HG03097 (cell line): ENCODE data around the gene ACTRT2.

Source experiments
- ATAC-seq: cut with Tn5 transposase; IDR thresholded peaks from one replicate; pipeline ENCODE4 v1.9.1; 2021; ENCODE audit not compliant: unreplicated experiment, low FRiP score

ACTRT2 gene

DNA sequence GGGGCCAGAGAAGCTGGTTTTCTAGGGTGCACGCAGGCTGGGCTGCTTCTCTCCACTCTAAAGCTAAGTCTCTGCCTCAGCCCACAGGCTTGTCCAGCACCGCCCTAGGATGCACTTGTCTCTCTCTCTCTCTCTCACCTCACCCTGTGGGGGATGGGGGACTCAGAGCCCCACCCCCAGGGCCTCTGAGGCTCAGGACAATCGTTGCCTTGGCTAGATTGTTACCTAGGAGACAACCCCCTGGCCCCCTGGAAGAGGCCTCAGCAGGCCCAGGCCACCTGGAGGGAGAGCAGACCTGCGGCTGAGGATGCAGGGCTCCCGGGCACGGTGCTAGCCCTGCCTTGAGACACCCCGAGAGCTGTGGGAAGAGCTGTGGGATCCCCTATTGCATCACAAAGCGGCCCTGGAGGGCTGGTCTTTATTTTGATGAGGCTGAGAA, at the start of gene ACTRT2:
Gene ACTRT2 (plus strand): TSS at position 235 of the 439 bp plus-strand sequence. CDS start 220 bp downstream, outside the sequence.
- ATAC-seq, result no peak

DNA sequence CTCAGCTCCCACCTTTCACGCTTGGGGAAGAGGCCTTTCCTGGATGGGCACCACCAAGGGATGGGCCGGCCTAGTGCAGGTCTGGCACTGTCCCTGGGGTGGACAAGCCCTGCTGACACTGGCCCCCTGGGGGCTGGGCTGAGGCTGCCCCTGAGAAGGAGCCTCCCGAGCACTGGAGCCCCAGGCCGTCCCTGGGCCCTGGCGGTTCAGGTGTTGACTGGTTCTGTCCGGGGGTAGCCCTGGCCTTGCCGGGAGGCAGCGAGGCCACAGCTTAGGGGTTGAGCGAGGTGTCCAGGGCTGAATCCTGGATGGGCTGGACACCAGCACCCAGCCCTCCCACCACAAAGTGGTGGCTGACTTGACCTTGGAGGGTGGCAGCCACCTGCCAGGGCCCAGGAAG, 49.7 kb upstream of the ACTRT2 start:
- ATAC-seq, result no peak

GRCh38 chr1:2972011-2972878, 49.0 kb upstream of the ACTRT2 start:
- no peak for ATAC-seq

- no peak for ATAC-seq
These were observed 48.2 kb upstream of the ACTRT2 start for GRCh38 chr1:2972879-2973575.

DNA sequence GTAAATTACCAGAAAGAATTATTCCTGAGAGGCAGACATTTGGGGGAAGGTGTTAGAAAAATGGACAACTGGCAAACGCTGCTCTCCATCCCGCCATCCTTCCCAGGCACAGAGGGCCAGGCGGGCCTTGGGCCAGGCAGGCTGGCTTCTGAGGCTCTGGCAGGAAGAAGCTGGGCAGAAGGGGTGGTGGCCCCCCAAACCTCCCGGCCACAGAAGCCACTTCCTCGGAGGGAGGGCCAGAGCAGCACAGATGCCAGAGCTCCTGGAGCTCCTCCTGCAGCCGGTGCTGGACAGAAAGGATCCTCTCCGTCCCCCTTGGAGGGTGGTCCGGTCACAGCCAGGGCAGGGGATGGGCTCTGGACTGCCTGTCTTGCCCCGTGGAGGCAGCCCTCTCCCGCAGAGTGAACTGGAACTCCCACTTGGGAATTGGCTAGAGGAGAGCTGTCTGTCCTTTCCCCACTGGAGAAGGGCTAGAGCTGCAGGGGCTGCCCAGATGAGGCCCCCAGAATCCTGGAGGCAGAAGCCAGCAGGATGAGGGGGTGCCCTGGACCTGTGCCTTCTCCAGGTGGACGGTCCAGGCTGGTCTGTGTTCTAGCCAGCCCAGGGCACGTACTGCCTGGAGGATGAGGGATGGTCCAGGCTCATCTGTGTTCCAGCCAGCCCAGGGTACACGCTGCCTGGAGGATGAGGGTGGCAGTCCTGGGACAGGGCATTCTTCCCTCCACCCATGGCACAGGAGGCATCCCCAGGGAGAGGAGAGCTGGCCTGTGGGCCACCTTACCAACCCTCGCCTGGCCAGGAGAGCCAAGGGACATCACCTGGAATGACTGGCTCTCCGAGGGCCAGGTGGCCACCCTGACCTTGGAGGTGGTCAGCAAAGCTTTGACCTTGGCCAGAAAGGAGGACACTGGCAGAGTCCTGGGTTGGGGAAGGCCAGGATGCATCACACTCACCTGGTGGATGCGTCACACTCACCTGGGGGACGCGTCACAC, 47.4 kb upstream of the ACTRT2 start:
- no peak for ATAC-seq

- ATAC-seq, result no peak
These were observed 46.5 kb upstream of the ACTRT2 start for GRCh38 chr1:2974701-2975301.

DNA sequence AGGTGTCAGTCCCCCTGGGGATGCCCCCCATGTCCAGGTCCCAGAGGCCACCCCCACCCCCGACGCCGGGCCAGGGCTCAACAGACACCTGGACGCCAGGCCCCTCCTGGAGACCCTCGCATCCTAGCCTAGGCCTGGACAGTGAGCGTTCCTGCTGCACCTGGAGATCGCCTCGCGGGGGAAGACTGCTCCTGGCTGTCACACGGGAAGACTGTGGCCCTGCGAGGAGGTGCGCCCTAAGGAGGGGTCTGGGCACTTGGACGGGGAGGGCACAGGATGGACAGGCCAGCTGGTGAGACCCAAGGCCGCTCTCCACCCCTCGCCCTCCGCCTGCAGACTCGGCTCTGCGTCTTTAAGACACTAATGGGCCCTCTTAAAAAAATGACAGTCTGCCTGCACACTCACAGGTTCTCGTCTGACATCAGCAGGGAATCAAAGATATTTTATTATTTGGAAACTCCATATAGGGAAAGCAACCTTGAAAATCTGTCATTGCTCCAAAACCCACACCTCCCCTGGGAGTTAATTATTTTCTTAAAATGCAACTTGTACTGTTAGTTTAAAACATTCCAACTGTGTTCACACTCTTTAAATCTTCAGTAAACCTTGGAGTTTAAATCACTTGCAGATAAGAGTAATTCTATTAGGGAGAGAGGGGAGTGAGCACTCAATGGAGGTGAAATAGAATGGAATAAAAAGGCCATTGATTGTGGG, 45.6 kb upstream of the ACTRT2 start:
- ATAC-seq, result no peak

GRCh38 chr1:2976180-2976562, 45.1 kb upstream of the ACTRT2 start:
- ATAC-seq, result no peak

- ATAC-seq, result no peak
These were observed 43.2 kb upstream of the ACTRT2 start for GRCh38 chr1:2977886-2978611.

GRCh38 chr1:2978691-2979190, 42.5 kb upstream of the ACTRT2 start:
- ATAC-seq, result no peak

- no peak for ATAC-seq
These were observed 41.8 kb upstream of the ACTRT2 start for GRCh38 chr1:2979191-2980072.

- ATAC-seq, result no peak
These were observed 41.0 kb upstream of the ACTRT2 start for GRCh38 chr1:2980073-2980791.

DNA sequence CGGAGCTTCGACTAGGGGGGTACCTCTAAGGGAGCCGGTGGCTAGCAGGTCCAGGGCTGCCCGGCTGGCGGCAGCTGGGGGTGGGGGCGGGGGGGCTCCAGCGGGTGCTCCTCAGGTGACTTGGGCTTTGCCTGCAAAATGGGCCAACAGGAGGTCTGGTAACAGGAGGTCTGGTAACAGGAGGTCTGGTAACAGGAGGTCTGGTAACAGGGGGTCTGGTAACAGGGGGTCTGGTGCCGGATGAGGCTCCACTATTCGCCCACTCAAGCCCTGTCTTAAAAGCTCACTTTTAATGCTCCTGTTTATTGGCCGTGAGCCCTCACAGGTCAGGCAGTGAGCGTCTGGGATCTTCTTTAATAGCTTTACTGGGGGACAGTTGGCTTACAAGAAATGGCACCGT, 40.4 kb upstream of the ACTRT2 start:
- no peak for ATAC-seq

DNA sequence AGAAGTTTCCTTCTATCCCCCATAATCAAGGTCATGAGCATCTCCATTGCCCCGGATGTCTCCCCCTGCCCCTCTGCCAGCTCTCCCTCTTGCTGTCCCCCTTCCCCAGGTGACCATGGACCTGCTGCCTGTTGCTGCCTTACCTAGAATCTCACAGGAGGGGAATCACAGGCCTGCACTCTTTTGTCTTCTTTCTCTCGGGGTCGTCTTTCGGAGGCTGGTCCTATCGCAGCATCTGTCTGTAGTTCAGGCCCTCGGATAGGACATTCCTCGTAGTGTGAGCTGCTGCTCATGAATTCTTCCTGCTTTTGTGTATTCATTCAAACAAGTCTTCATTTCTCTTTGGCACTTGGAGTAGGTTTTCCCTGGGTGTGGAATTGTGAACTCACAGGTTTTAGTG, 39.9 kb upstream of the ACTRT2 start:
- no peak for ATAC-seq

- ATAC-seq, result no peak
These were observed 39.2 kb upstream of the ACTRT2 start for GRCh38 chr1:2981981-2982614.

- no peak for ATAC-seq
These were observed 38.5 kb upstream of the ACTRT2 start for GRCh38 chr1:2982615-2983318.
